ENCODE measurements around the gene PLA2G3.

The PLA2G3 gene

DNA sequence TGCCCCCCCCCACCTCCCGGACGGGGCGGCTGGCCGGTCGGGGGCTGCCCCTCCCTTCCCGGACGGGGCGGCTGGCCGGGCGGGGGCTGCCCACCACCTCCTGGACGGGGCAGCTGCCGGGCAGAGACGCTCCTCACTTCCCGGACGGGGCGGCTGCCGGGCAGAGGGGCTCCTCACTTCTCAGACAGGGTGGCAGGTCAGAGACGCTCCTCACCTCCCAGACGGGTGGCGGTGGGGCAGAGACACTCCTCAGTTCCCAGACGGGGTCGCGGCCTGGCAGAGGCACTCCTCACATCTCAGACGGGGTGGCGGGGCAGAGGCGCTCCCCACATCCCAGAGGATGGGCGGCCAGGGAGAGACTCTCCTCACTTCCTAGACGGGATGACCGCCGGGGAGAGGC lies 43.7 kb upstream of the PLA2G3 start:
- Histone ChIP-seq H3K79me2 (ENCODE audit: insufficient read depth, low read length) (no peaks in the 10 kb centered on the region), H3K9ac (ENCODE audit: low read depth, low read length, poor library complexity, severe bottlenecking) (no peak overlapping the region)
- TF ChIP-seq EZH2phosphoT487 (IDR thresholded peaks at IDR 0.05; ENCODE audit: borderline replicate concordance) = no peak
- TF ChIP-seq, protein P1, sequence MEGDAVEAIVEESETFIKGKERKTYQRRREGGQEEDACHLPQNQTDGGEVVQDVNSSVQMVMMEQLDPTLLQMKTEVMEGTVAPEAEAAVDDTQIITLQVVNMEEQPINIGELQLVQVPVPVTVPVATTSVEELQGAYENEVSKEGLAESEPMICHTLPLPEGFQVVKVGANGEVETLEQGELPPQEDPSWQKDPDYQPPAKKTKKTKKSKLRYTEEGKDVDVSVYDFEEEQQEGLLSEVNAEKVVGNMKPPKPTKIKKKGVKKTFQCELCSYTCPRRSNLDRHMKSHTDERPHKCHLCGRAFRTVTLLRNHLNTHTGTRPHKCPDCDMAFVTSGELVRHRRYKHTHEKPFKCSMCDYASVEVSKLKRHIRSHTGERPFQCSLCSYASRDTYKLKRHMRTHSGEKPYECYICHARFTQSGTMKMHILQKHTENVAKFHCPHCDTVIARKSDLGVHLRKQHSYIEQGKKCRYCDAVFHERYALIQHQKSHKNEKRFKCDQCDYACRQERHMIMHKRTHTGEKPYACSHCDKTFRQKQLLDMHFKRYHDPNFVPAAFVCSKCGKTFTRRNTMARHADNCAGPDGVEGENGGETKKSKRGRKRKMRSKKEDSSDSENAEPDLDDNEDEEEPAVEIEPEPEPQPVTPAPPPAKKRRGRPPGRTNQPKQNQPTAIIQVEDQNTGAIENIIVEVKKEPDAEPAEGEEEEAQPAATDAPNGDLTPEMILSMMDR (conservative IDR thresholded peaks at IDR 0.05; ENCODE audit: low read length) = no peak

DNA sequence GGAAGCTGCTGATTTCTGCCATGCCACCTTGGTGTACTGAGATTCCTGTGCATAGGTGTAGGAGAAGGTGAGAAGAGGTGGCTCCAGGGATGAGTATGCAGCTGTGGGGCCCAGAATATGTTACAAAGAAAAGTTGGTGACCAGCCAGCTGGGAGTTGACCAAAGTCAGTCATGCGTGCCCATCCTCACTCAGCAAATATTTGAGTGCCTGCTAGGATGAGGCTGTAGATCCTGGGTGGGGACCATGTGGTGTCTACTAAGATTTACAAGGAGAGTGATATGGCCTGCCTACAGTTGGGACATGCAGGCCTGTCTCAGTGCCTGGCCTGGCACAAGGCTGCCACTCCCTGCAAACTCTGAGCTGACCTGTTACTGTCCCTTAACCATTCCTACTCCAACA lies 39.0 kb upstream of the PLA2G3 start:
- no peaks in the 10 kb centered on the region for H3F3A ChIP-seq (ENCODE audit: low read depth)
- TF ChIP-seq, protein P1 (conservative IDR thresholded peaks at IDR 0.05; ENCODE audit: low read length) = no peak
- TF ChIP-seq EZH2phosphoT487 (IDR thresholded peaks at IDR 0.05; ENCODE audit: borderline replicate concordance) = no peak
- H3K4me2 ChIP-seq (ENCODE audit: low read depth, low read length, poor library complexity, severe bottlenecking) = no peak overlapping the region
- H3K36me3 ChIP-seq (ENCODE audit: insufficient read depth, low read length) = no peaks in the 10 kb centered on the region
- H3K9ac ChIP-seq (ENCODE audit: low read depth, low read length, poor library complexity, severe bottlenecking) = no peak overlapping the region
- no peaks in the 10 kb centered on the region for H3K9me2 ChIP-seq (replicated peaks; ENCODE audit: low read depth, low read length)
- H3K9me3 ChIP-seq (ENCODE audit: insufficient read depth, low read depth, low read length) = no peaks in the 10 kb centered on the region
- no peaks in the 10 kb centered on the region for H3K27me3 ChIP-seq (ENCODE audit: insufficient read depth, low read length, poor library complexity, severe bottlenecking)
- H3K4me1 ChIP-seq (ENCODE audit: insufficient read depth, low read length, poor library complexity, severe bottlenecking) = no peaks in the 10 kb centered on the region
- no peaks in the 10 kb centered on the region for H3K79me2 ChIP-seq (ENCODE audit: insufficient read depth, low read length)
- H3K4me3 ChIP-seq (ENCODE audit: low read length, poor library complexity, severe bottlenecking) = no peak overlapping the region
- H4K20me1 ChIP-seq (ENCODE audit: insufficient read depth, low read length, poor library complexity, severe bottlenecking) = no peaks in the 10 kb centered on the region
- no peak overlapping the region for H2AFZ ChIP-seq (ENCODE audit: low read length)

More for the DNA sequence above, 43.7 kb upstream of the PLA2G3 start:
- Histone ChIP-seq H3K27me3 (ENCODE audit: insufficient read depth, low read length, poor library complexity, severe bottlenecking) (no peaks in the 10 kb centered on the region), H3K9me2 (replicated peaks; ENCODE audit: low read depth, low read length) (no peaks in the 10 kb centered on the region), H3K9me3 (ENCODE audit: insufficient read depth, low read depth, low read length) (no peaks in the 10 kb centered on the region), H4K20me1 (ENCODE audit: insufficient read depth, low read length, poor library complexity, severe bottlenecking) (no peaks in the 10 kb centered on the region), H3K4me1 (ENCODE audit: insufficient read depth, low read length, poor library complexity, severe bottlenecking) (no peaks in the 10 kb centered on the region), H3K36me3 (ENCODE audit: insufficient read depth, low read length) (0 out of 2 replicates have a peak, but pooled peaks cover 3% of the 10 kb centered on the region), H3K4me3 (ENCODE audit: low read length, poor library complexity, severe bottlenecking) (no peak overlapping the region), H3F3A (ENCODE audit: low read depth) (no peaks in the 10 kb centered on the region), H3K4me2 (ENCODE audit: low read depth, low read length, poor library complexity, severe bottlenecking) (no peak overlapping the region), H2AFZ (ENCODE audit: low read length) (no peak overlapping the region)

DNA sequence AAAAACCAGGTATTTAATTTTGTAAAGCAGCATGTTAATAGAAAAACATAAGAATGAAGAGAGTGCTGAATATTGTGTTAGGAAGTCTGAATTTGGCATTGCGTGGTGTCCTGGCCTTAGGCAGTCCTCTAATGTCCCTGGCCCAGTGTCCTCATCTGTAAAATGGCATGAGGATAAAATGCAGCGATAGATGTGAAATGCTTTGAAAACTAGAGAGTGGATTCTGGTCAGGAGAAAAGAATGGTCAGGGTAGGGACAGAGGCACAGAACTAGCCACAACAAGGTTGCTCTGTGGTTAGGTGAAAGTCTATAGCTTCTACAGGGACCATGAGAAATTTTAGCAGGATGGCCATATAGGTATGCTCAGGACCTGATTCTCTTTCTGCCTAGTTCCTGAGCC lies 38.6 kb upstream of the PLA2G3 start:
- Histone ChIP-seq H2AFZ (ENCODE audit: low read length) (no peak overlapping the region), H3K4me1 (ENCODE audit: insufficient read depth, low read length, poor library complexity, severe bottlenecking) (no peaks in the 10 kb centered on the region), H3K9me2 (replicated peaks; ENCODE audit: low read depth, low read length) (no peaks in the 10 kb centered on the region), H3F3A (ENCODE audit: low read depth) (no peaks in the 10 kb centered on the region), H3K4me3 (ENCODE audit: low read length, poor library complexity, severe bottlenecking) (no peak overlapping the region), H3K79me2 (ENCODE audit: insufficient read depth, low read length) (no peaks in the 10 kb centered on the region), H4K20me1 (ENCODE audit: insufficient read depth, low read length, poor library complexity, severe bottlenecking) (no peaks in the 10 kb centered on the region), H3K9ac (ENCODE audit: low read depth, low read length, poor library complexity, severe bottlenecking) (no peak overlapping the region), H3K27me3 (ENCODE audit: insufficient read depth, low read length, poor library complexity, severe bottlenecking) (no peaks in the 10 kb centered on the region), H3K4me2 (ENCODE audit: low read depth, low read length, poor library complexity, severe bottlenecking) (no peak overlapping the region), H3K36me3 (ENCODE audit: insufficient read depth, low read length) (no peaks in the 10 kb centered on the region), H3K9me3 (ENCODE audit: insufficient read depth, low read depth, low read length) (no peaks in the 10 kb centered on the region)
- TF ChIP-seq EZH2phosphoT487 (IDR thresholded peaks at IDR 0.05; ENCODE audit: borderline replicate concordance) = no peak
- TF ChIP-seq, protein P1 (conservative IDR thresholded peaks at IDR 0.05; ENCODE audit: low read length) = no peak
